ENCODE measurements around the gene VPS16. TPM values are rescaled to one million over a fixed set of nuclear protein-coding genes. Genes with fewer than 3 reads are reported as not detected.

Gene VPS16
- total RNA-seq, 1 experiment from 2014 or later: 38.1 TPM

DNA sequence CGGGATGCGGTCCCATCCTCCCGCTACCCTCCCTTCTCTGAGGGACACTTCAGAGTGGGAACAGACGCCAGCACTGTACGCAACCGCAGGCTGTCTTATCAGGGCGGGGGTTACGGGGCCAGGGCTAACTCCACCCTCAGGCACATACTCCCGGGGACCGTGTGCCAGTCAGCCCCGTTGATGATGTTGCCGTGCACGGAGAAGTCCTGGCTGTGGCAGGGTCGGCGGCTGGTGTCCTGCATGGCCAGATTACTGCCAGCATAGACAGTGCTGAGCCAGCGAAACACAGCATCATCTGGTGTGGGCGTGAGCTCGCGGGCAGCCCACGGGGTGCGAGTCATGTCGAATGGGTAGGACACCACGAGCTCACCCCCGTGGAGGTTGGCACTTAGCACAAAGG is 45.1 kb upstream of the VPS16 start:
- no peaks in the 10 kb centered on the region for H3K9me3 ChIP-seq (ENCODE audit: control insufficient read depth in 1 of 2, insufficient read depth in 1 of 2, low read depth in 1 of 2, low read length in 2 of 2)
- H3K36me3 ChIP-seq (ENCODE audit: control insufficient read depth in 1 of 2, insufficient read depth in 2 of 2, low read length in 2 of 2): no peaks in the 10 kb centered on the region
- no peak overlapping the region for H3K4me3 ChIP-seq (replicated peaks in 1 of 2; ENCODE audit: low read depth in 1 of 2, low read length in 2 of 2)
- H3K27me3 ChIP-seq (ENCODE audit: insufficient read depth, low read length): peaks cover 8% of the 10 kb centered on the region; the same call in 1 of the 2 replicates
- DNase-seq (ENCODE audit: low read depth, low spot score) (no peak), ATAC-seq (no peak)
- H3K9ac ChIP-seq (ENCODE audit: low read length): no peak overlapping the region
- BruUV-seq (replicated peaks): no TSS peak
- H3K4me2 ChIP-seq (ENCODE audit: low read length): no peak overlapping the region
- H3K27ac ChIP-seq (ENCODE audit: low read depth, low read length): no peak overlapping the region
- CTCF ChIA-PET: no interaction called here
- POLR2A ChIA-PET: no interaction called here
- H3K9me2 ChIP-seq (ENCODE audit: insufficient read depth): no peaks in the 10 kb centered on the region
- peaks cover 8 to 13% of the 10 kb centered on the region in 2 experiments; a peak in 3 of 4 replicates for H3K4me1 ChIP-seq (ENCODE audit: control insufficient read depth in 1 of 2, insufficient read depth in 2 of 2, low read length in 2 of 2)
- H2AFZ ChIP-seq (ENCODE audit: low read depth, low read length, poor library complexity, severe bottlenecking): no peak overlapping the region
- TF ChIP-seq RAD21 (IDR thresholded peaks at IDR 0.05; ENCODE audit: low read depth) (no peak), ZBTB33 (IDR thresholded peaks at IDR 0.05; ENCODE audit: extremely low read depth, insufficient replicate concordance, low read length) (no peak), SIN3A (IDR thresholded peaks at IDR 0.05; ENCODE audit: low read depth) (no peak), ZNF274 (IDR thresholded peaks at IDR 0.05; ENCODE audit: low read depth, low read length) (no peak), SP1 (IDR thresholded peaks at IDR 0.05; ENCODE audit: low read depth) (no peak), YY1 (IDR thresholded peaks at IDR 0.05; ENCODE audit: extremely low read depth, insufficient replicate concordance, low read depth, low read length) (no peak), ZFX (IDR thresholded peaks at IDR 0.05) (no peak)
- TF ChIP-seq, protein P1, sequence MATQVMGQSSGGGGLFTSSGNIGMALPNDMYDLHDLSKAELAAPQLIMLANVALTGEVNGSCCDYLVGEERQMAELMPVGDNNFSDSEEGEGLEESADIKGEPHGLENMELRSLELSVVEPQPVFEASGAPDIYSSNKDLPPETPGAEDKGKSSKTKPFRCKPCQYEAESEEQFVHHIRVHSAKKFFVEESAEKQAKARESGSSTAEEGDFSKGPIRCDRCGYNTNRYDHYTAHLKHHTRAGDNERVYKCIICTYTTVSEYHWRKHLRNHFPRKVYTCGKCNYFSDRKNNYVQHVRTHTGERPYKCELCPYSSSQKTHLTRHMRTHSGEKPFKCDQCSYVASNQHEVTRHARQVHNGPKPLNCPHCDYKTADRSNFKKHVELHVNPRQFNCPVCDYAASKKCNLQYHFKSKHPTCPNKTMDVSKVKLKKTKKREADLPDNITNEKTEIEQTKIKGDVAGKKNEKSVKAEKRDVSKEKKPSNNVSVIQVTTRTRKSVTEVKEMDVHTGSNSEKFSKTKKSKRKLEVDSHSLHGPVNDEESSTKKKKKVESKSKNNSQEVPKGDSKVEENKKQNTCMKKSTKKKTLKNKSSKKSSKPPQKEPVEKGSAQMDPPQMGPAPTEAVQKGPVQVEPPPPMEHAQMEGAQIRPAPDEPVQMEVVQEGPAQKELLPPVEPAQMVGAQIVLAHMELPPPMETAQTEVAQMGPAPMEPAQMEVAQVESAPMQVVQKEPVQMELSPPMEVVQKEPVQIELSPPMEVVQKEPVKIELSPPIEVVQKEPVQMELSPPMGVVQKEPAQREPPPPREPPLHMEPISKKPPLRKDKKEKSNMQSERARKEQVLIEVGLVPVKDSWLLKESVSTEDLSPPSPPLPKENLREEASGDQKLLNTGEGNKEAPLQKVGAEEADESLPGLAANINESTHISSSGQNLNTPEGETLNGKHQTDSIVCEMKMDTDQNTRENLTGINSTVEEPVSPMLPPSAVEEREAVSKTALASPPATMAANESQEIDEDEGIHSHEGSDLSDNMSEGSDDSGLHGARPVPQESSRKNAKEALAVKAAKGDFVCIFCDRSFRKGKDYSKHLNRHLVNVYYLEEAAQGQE (IDR thresholded peaks at IDR 0.05; ENCODE audit: low read depth): no peak
- no peaks in the 10 kb centered on the region for H4K20me1 ChIP-seq (ENCODE audit: insufficient read depth)
- RAD21 ChIA-PET (ENCODE audit: low non-redundant PET in 1 of 2, low total read pairs in 2 of 2, uncharacterized antibody in 2 of 2, unreplicated experiment in 2 of 2): no interaction called here
- no peaks in the 10 kb centered on the region for H3K79me2 ChIP-seq (ENCODE audit: insufficient read depth, low read length)
- intact Hi-C loops (cut with micrococcal nuclease): no loop called here
